IMR-90 (cell line): ENCODE measurements around the gene ZFP36L2. TPM values are rescaled to one million over a fixed set of nuclear protein-coding genes. Genes with fewer than 3 reads are reported as not detected.

Experiments
- ATAC-seq: fragments of 200-7000 bp; cut with Tn5 transposase; 2 replicates; pipeline ENCODE4 v1.9.1; 2020; ENCODE audit warnings: low read depth, mild to moderate bottlenecking, moderate library complexity
- BruUV-seq: library from RNA; stranded (reverse); fragments of 400-500 nt; replicated peaks from 2 replicates; lab custom pipeline; 2021; lab: Mats Ljungman, UMichigan
- CTCF ChIA-PET: fragments of 300-600 bp; formaldehyde crosslinking; extraction: SDS; loops from one replicate; lab custom pipeline; 2021; ENCODE audit warnings: antibody characterized with exemption; lab: Yijun Ruan, JAX
- POLR2A ChIA-PET: fragments of 300-600 bp; sonication (Branson Sonifier 250); formaldehyde crosslinking; loops from one replicate; lab custom pipeline; 2022; ENCODE audit warnings: antibody characterized with exemption; ENCODE audit not compliant: unreplicated experiment; lab: Charles Lee
- DNase-seq: peaks from one replicate; pipeline ENCODE4 v3.0.0; 2013
- H2AFZ ChIP-seq: replicated peaks from 2 replicates; pipeline ENCODE3; 2013; ENCODE audit warnings: low read length, mild to moderate bottlenecking; ENCODE audit not compliant: poor library complexity
- H2AK5ac ChIP-seq: 2 replicates; pipeline ENCODE4 v1.6.1; 2013; ENCODE audit warnings: low read depth, low read length, inconsistent platforms
- H2AK9ac ChIP-seq: replicated peaks from 2 replicates; pipeline ENCODE3; 2013; ENCODE audit warnings: mild to moderate bottlenecking, low read depth, low read length, moderate library complexity; ENCODE audit not compliant: poor library complexity
- H2BK120ac ChIP-seq: 2 replicates; pipeline ENCODE4 v1.6.1; 2013; ENCODE audit warnings: low read depth, low read length, inconsistent platforms
- H2BK15ac ChIP-seq: 3 replicates; pipeline ENCODE4 v1.6.1; 2013; ENCODE audit warnings: low read depth, low read length, inconsistent platforms
- H2BK20ac ChIP-seq: 2 replicates; pipeline ENCODE4 v1.6.1; 2013; ENCODE audit warnings: low read depth, mild to moderate bottlenecking, inconsistent platforms, low read length, moderate library complexity
- H2BK5ac ChIP-seq: 2 replicates; pipeline ENCODE4 v1.6.1; 2013; ENCODE audit warnings: mild to moderate bottlenecking, low read depth, low read length, inconsistent platforms; ENCODE audit not compliant: poor library complexity, severe bottlenecking
- H3K14ac ChIP-seq: replicated peaks from 2 replicates; pipeline ENCODE4 v1.6.1; 2013; ENCODE audit warnings: low read depth, low read length, inconsistent platforms
- H3K18ac ChIP-seq: 2 replicates; pipeline ENCODE4 v1.6.1; 2013; ENCODE audit warnings: low read depth, low read length, control low read depth
- H3K23ac ChIP-seq: 2 replicates; pipeline ENCODE4 v1.6.1; 2013; ENCODE audit warnings: low read depth, low read length, inconsistent platforms
- H3K27ac ChIP-seq: 2 replicates; pipeline ENCODE4 v1.5.1; 2013; ENCODE audit warnings: mild to moderate bottlenecking, control low read depth, low read length; ENCODE audit not compliant: insufficient read depth
- H3K27me3 ChIP-seq: 2 replicates; pipeline ENCODE4 v1.6.1; 2013; ENCODE audit warnings: low read length; ENCODE audit not compliant: control insufficient read depth, insufficient read depth
- H3K36me3 ChIP-seq: 2 replicates; pipeline ENCODE4 v1.6.1; 2013; ENCODE audit warnings: low read length, mixed read lengths; ENCODE audit not compliant: control insufficient read depth, insufficient read depth
- H3K4ac ChIP-seq: 2 replicates; pipeline ENCODE4 v1.6.1; 2013; ENCODE audit warnings: low read depth, low read length, inconsistent platforms
- H3K4me1 ChIP-seq: 2 replicates; pipeline ENCODE4 v1.6.1; 2013; ENCODE audit warnings: low read length, mixed read lengths; ENCODE audit not compliant: control insufficient read depth, insufficient read depth
- H3K4me2 ChIP-seq: 2 replicates; pipeline ENCODE4 v1.6.1; 2013; ENCODE audit warnings: low read depth, mild to moderate bottlenecking, control low read depth, low read length, moderate library complexity
- H3K4me3 ChIP-seq: 2 replicates; pipeline ENCODE4 v1.5.1; 2013; ENCODE audit warnings: low read depth, mild to moderate bottlenecking, control low read depth, low read length, moderate library complexity; ENCODE audit not compliant: insufficient read depth
- H3K56ac ChIP-seq: 2 replicates; pipeline ENCODE4 v1.6.1; 2013; ENCODE audit warnings: low read length, inconsistent platforms; ENCODE audit not compliant: insufficient read depth; ENCODE audit errors: extremely low read depth
- H3K79me1 ChIP-seq, 2 experiments: 2 replicates each; pipeline ENCODE4 v1.6.1; 2013; ENCODE audit warnings: low read length in 2 of 2, inconsistent platforms in 1 of 2, low read depth in 1 of 2
- H3K9ac ChIP-seq: 2 replicates; pipeline ENCODE4 v1.6.1; 2013; ENCODE audit warnings: low read depth, low read length, control low read depth
- H3K9me1 ChIP-seq: 2 replicates; pipeline ENCODE4 v1.6.1; 2013; ENCODE audit warnings: low read length, inconsistent platforms; ENCODE audit not compliant: insufficient read depth
- H3K9me3 ChIP-seq: 2 replicates; pipeline ENCODE4 v1.6.1; 2013; ENCODE audit warnings: low read length; ENCODE audit not compliant: control insufficient read depth, insufficient read depth
- H4K20me1 ChIP-seq: 2 replicates; pipeline ENCODE4 v1.6.1; 2013; ENCODE audit warnings: low read length, inconsistent platforms; ENCODE audit not compliant: insufficient read depth
- H4K5ac ChIP-seq: 2 replicates; pipeline ENCODE4 v1.6.1; 2013; ENCODE audit warnings: mild to moderate bottlenecking, low read depth, low read length, control low read depth
- H4K8ac ChIP-seq, 2 experiments: 2 replicates each; pipeline ENCODE4 v1.6.1; 2013; ENCODE audit warnings: low read depth in 2 of 2, low read length in 2 of 2, control low read depth in 1 of 2, inconsistent platforms in 1 of 2
- H4K91ac ChIP-seq: 2 replicates; pipeline ENCODE4 v1.6.1; 2013; ENCODE audit warnings: low read depth, low read length, inconsistent platforms; ENCODE audit not compliant: insufficient read depth
- BHLHE40 ChIP-seq: fragments of 150-350 bp; IDR thresholded peaks from 2 replicates; pipeline ENCODE4 v1.6.1; 2016; ENCODE audit warnings: mild to moderate bottlenecking, low read depth, low read length
- CEBPB ChIP-seq: IDR thresholded peaks from 2 replicates; pipeline ENCODE4 v1.6.1; 2012; ENCODE audit warnings: low read depth, low read length, improper control_type of control experiment
- CHD1 ChIP-seq: IDR thresholded peaks from 2 replicates; pipeline ENCODE4 v1.6.1; 2012; ENCODE audit warnings: low read depth, low read length, improper control_type of control experiment
- ELK1 ChIP-seq: fragments of 150-350 bp; IDR thresholded peaks from 2 replicates; pipeline ENCODE4 v1.6.1; 2016; ENCODE audit warnings: low read depth, mild to moderate bottlenecking, low read length, moderate library complexity, borderline replicate concordance
- MAFK ChIP-seq: IDR thresholded peaks from 2 replicates; pipeline ENCODE4 v1.6.1; 2012; ENCODE audit warnings: low read depth, low read length, improper control_type of control experiment
- MXI1 ChIP-seq: IDR thresholded peaks from 2 replicates; pipeline ENCODE4 v1.6.1; 2012; ENCODE audit warnings: low read depth, mild to moderate bottlenecking, low read length, moderate library complexity, borderline replicate concordance
- NFE2L2 ChIP-seq: fragments of 150-350 bp; IDR thresholded peaks from 2 replicates; pipeline ENCODE4 v1.6.1; 2016; ENCODE audit warnings: low read depth, mild to moderate bottlenecking, low read length
- RAD21 ChIP-seq: IDR thresholded peaks from 2 replicates; pipeline ENCODE4 v1.6.1; 2012; ENCODE audit warnings: low read length, improper control_type of control experiment
- RCOR1 ChIP-seq: IDR thresholded peaks from 2 replicates; pipeline ENCODE4 v1.6.1; 2012; ENCODE audit warnings: mild to moderate bottlenecking, low read length, improper control_type of control experiment; ENCODE audit not compliant: insufficient replicate concordance
- RFX5 ChIP-seq: IDR thresholded peaks from 2 replicates; pipeline ENCODE4 v1.8.0; 2012; ENCODE audit warnings: low read depth, mild to moderate bottlenecking, low read length, moderate library complexity
- USF2 ChIP-seq: fragments of 150-350 bp; IDR thresholded peaks from 2 replicates; pipeline ENCODE4 v1.6.1; 2017; ENCODE audit warnings: mild to moderate bottlenecking, antibody characterized with exemption, low read length, low read depth
- WGBS, 2 experiments: methylation state at CpG; one replicate each; pipeline versions ENCODE4 v1.1.5 to v1.1.7; 2013; ENCODE audit warnings: missing lambda C conversion rate in 2 of 2; ENCODE audit not compliant: insufficient read length in 1 of 2; ENCODE audit errors: extremely low coverage in 2 of 2; 5-methylcytosine and 5-hydroxymethylcytosine counted together
- dilution Hi-C: fragments of 300-500 bp; cut with HindIII; formaldehyde crosslinking; loops from one replicate; pipeline ENCODE4 v1.14.3; 2018; ENCODE audit warnings: low sequenced_read_pairs; ENCODE audit not compliant: unreplicated experiment
- in situ Hi-C: fragments of 300-500 bp; cut with MboI; formaldehyde crosslinking; loops from 3 replicates; pipeline ENCODE4 v1.14.3; 2019; ENCODE audit warnings: low sequenced_read_pairs, inconsistent platforms, mixed read lengths
- intact Hi-C: fragments of 100-400 bp; cut with micrococcal nuclease; formaldehyde crosslinking; loops from 2 replicates; pipeline ENCODE4 v1.10.0; 2022
- polyA plus RNA-seq, 3 experiments: library from polyadenylated mRNA; depleted of rRNA; stranded (reverse); fragments of >200 nt; gene quantifications; 2 replicates each; pipeline ENCODE4 v1.2.3, GENCODE V29; 2012; ENCODE audit warnings: low replicate concordance in 1 of 3
- total RNA-seq: library from RNA; depleted of rRNA; stranded (reverse); fragments of >200 nt; gene quantifications from 2 replicates; pipeline ENCODE4 v1.2.3, GENCODE V29; 2012

Gene ZFP36L2
- total and polyA plus RNA-seq, 2 of the 4 experiments (the other 2 are of a cell fraction): 1.8 to 20.1 TPM

GRCh38 chr2:43254331-43254730 lies 27.9 kb upstream of the ZFP36L2 start:
- in situ Hi-C loops (no loop called here), dilution Hi-C loops (no loop called here), intact Hi-C loops (no loop called here)
- no peak overlapping the region for H2BK5ac ChIP-seq
- H4K5ac ChIP-seq: no peak overlapping the region
- no peak overlapping the region for H3K56ac ChIP-seq
- peaks cover 4% of the 10 kb centered on the region for H3K9me1 ChIP-seq
- no peak overlapping the region for H3K4me3 ChIP-seq
- no peaks in the 10 kb centered on the region for H3K27me3 ChIP-seq
- no peak overlapping the region for H3K18ac ChIP-seq
- no peak overlapping the region for H4K91ac ChIP-seq
- no peak overlapping the region for H3K4ac ChIP-seq
- BruUV-seq: no TSS peak
- no peak overlapping the region for H4K8ac ChIP-seq
- no peak overlapping the region for H2AK5ac ChIP-seq
- H3K9me3 ChIP-seq: no peaks in the 10 kb centered on the region
- no peak overlapping the region for H3K4me2 ChIP-seq
- H3K9ac ChIP-seq: no peak overlapping the region
- 86% methylated on average over 1 of the region's 5 CpGs; no CpG with 5 or more reads in 1 of the 2 experiments for WGBS, 2 experiments
- TF ChIP-seq CEBPB (no peak), RFX5 (no peak), ELK1 (no peak), CHD1 (no peak), USF2 (no peak), RAD21 (no peak), NFE2L2 (no peak), RCOR1 (no peak), BHLHE40 (no peak), MXI1 (no peak), MAFK (no peak)
- no peak overlapping the region for H2BK15ac ChIP-seq
- H2AK9ac ChIP-seq: no peak overlapping the region
- H3K27ac ChIP-seq: no peak overlapping the region
- no peaks in the 10 kb centered on the region for H4K20me1 ChIP-seq
- no peak overlapping the region for H2BK120ac ChIP-seq
- CTCF ChIA-PET: no interaction called here
- POLR2A ChIA-PET: no interaction called here
- DNase-seq (no peak), ATAC-seq (no peak)
- H3K36me3 ChIP-seq: peaks cover 2% of the 10 kb centered on the region; the same call in 1 of the 2 replicates
- H3K79me1 ChIP-seq: no peaks in the 10 kb centered on the region
- no peak overlapping the region for H3K14ac ChIP-seq
- no peak overlapping the region for H2BK20ac ChIP-seq
- peaks cover 11% of the 10 kb centered on the region for H3K4me1 ChIP-seq
- H3K23ac ChIP-seq: no peak overlapping the region
- H2AFZ ChIP-seq: no peak overlapping the region
